ENCODE measurements around the gene HS3ST5.

GRCh38 chr6:114075300-114075699 lies 267.5 kb downstream of the HS3ST5 start:
- no peak for TF ChIP-seq CTCF (optimal IDR thresholded peaks at IDR 0.05 in 1 of 3, IDR thresholded peaks at IDR 0.05 in 1 of 3, conservative IDR thresholded peaks at IDR 0.05 in 1 of 3; ENCODE audit: extremely low read depth in 1 of 3, insufficient read depth in 2 of 3, low read length in 3 of 3)
- TF ChIP-seq EZH2 (IDR thresholded peaks at IDR 0.05; ENCODE audit: low read length) = no peak
